CD4-positive, alpha-beta T cell treated with Interleukin-17A for 1 hour (primary cell): ENCODE data around the gene WIPF2.

Source experiments
- DNase-seq: peaks from one replicate; pipeline ENCODE4 v3.0.0-alpha.2; 2020

Gene WIPF2

GRCh38 chr17:40327735-40328385, 108.8 kb downstream of the WIPF2 start:
- DNase-seq, result no peak

- no peak for DNase-seq
These were observed 109.3 kb downstream of the WIPF2 start for GRCh38 chr17:40328386-40328766.

GRCh38 chr17:40329839-40330794, 111.0 kb downstream of the WIPF2 start:
- DNase-seq, result peak; percentile 57

- no peak for DNase-seq
These were observed 111.9 kb downstream of the WIPF2 start for GRCh38 chr17:40330850-40331470.

GRCh38 chr17:40331743-40332641, 112.9 kb downstream of the WIPF2 start:
- no peak for DNase-seq
